B cell (primary cell): ENCODE results near the gene TMEM144. TPM values are rescaled to one million over a fixed set of nuclear protein-coding genes. Genes with fewer than 3 reads are reported as not detected.

Source experiments
- ATAC-seq: fragments of 200-7000 bp; cut with Tn5 transposase; one replicate; pipeline ENCODE4 v1.10.0; 2021; ENCODE audit warnings: low read depth, mild to moderate bottlenecking, moderate number of reproducible peaks, moderate library complexity
- CTCF ChIA-PET: fragments of 350-600 bp; sonication (Branson Sonifier 250); formaldehyde crosslinking; loops from one replicate; lab custom pipeline; 2021; ENCODE audit warnings: antibody characterized with exemption, inconsistent platforms; lab: Charles Lee
- POLR2A ChIA-PET: fragments of 350-600 bp; sonication (Branson Sonifier 250); formaldehyde crosslinking; loops from one replicate; lab custom pipeline; 2021; ENCODE audit warnings: antibody characterized with exemption; lab: Charles Lee
- DNase-seq: peaks from one replicate; pipeline ENCODE4 v3.0.0; 2013
- H2AFZ ChIP-seq: 2 replicates; pipeline ENCODE4 v1.6.1; 2012; ENCODE audit warnings: mild to moderate bottlenecking, low read depth, low read length; ENCODE audit not compliant: insufficient read depth, poor library complexity, severe bottlenecking
- H3K27ac ChIP-seq, 2 donors: 1 replicate in 1 of 2; 2 replicates in 1 of 2; pipeline ENCODE4 v1.5.1; 2012 to 2013; ENCODE audit warnings: low read length in 2 of 2, mild to moderate bottlenecking in 2 of 2, moderate library complexity in 1 of 2
- H3K27me3 ChIP-seq, 4 experiments: fragments of 200-600 bp in 1 of 4; sonication (generic) in 1 of 4; replicated peaks in 1 of 4; 1 replicate in 2 of 4; 2 replicates in 2 of 4; pipeline versions ENCODE4 v1.6.1 to v1.7.0; 2013 to 2016; ENCODE audit warnings: low read length in 3 of 4, mild to moderate bottlenecking in 2 of 4, mixed read lengths in 1 of 4, moderate library complexity in 1 of 4; ENCODE audit not compliant: insufficient read depth in 4 of 4, control insufficient read depth in 3 of 4; ENCODE audit errors: control extremely low read depth in 1 of 4
- H3K36me3 ChIP-seq, 2 experiments: replicated peaks in 1 of 2; 1 replicate in 1 of 2; 2 replicates in 1 of 2; pipeline versions ENCODE4 v1.6.1 to v1.7.1; 2013; ENCODE audit warnings: low read length in 1 of 2; ENCODE audit not compliant: insufficient read depth in 2 of 2, control insufficient read depth in 1 of 2; ENCODE audit errors: control extremely low read depth in 1 of 2, extremely low read depth in 1 of 2
- H3K4me1 ChIP-seq, 2 donors: fragments of 200-600 bp in 1 of 2; sonication (generic) in 1 of 2; 1 replicate in 1 of 2; 2 replicates in 1 of 2; pipeline versions ENCODE4 v1.5.1 to v1.6.1; 2013 to 2017; ENCODE audit warnings: low read length in 2 of 2; ENCODE audit not compliant: control insufficient read depth in 2 of 2, insufficient read depth in 2 of 2
- H3K4me2 ChIP-seq: replicated peaks from 2 replicates; pipeline ENCODE3; 2012; ENCODE audit warnings: mild to moderate bottlenecking, low read depth, low read length; ENCODE audit not compliant: poor library complexity, severe bottlenecking
- H3K4me3 ChIP-seq, 5 experiments: fragments of 200-600 bp in 1 of 5; sonication (generic) in 1 of 5; 1 replicate in 3 of 5; 2 replicates in 2 of 5; pipeline versions ENCODE4 v1.5.1 to v1.7.0; 2011 to 2016; ENCODE audit warnings: low read length in 4 of 5, mild to moderate bottlenecking in 4 of 5, low read depth in 2 of 5, control low read depth in 1 of 5, moderate library complexity in 1 of 5; ENCODE audit not compliant: insufficient read depth in 1 of 5; ENCODE audit errors: control extremely low read depth in 1 of 5, extremely low read depth in 1 of 5
- H3K79me2 ChIP-seq: fragments of 200-600 bp; sonication (generic); one replicate; pipeline ENCODE4 v1.6.0; 2016; ENCODE audit warnings: low read length; ENCODE audit not compliant: control insufficient read depth, insufficient read depth
- H3K9ac ChIP-seq: fragments of 200-600 bp; sonication (generic); 2 replicates; pipeline ENCODE4 v1.6.1; 2017; ENCODE audit warnings: mild to moderate bottlenecking, low read length, moderate library complexity
- H3K9me3 ChIP-seq, 3 donors: one replicate each; pipeline versions ENCODE4 v1.6.1 to v1.7.1; 2013; ENCODE audit warnings: low read length in 2 of 3; ENCODE audit not compliant: control insufficient read depth in 2 of 3, insufficient read depth in 1 of 3; ENCODE audit errors: control extremely low read depth in 1 of 3
- H4K20me1 ChIP-seq: 2 replicates; pipeline ENCODE4 v1.6.0; 2012; ENCODE audit warnings: mild to moderate bottlenecking, low read length; ENCODE audit not compliant: insufficient read depth, control insufficient read depth, poor library complexity, severe bottlenecking
- H3K27ac Mint-ChIP-seq: one replicate; pipeline ENCODE4 v1.8.0; 2021; ENCODE audit warnings: mixed read lengths
- H3K27me3 Mint-ChIP-seq: one replicate; pipeline ENCODE4 v1.8.0; 2021; ENCODE audit warnings: mixed read lengths
- H3K4me1 Mint-ChIP-seq: one replicate; pipeline ENCODE4 v1.8.0; 2021; ENCODE audit warnings: mixed read lengths
- H3K4me3 Mint-ChIP-seq: one replicate; pipeline ENCODE4 v1.8.0; 2021; ENCODE audit warnings: mixed read lengths
- H3K9me3 Mint-ChIP-seq: one replicate; pipeline ENCODE4 v1.8.0; 2022; ENCODE audit warnings: mixed read lengths; ENCODE audit not compliant: insufficient read depth
- CTCF ChIP-seq: fragments of 200-600 bp; IDR thresholded peaks from one replicate; pipeline ENCODE4 v1.8.0; 2022; ENCODE audit warnings: antibody characterized with exemption, mild to moderate bottlenecking
- EZH2 ChIP-seq: IDR thresholded peaks from 2 replicates; pipeline ENCODE4 v1.6.1; 2012; ENCODE audit warnings: borderline replicate concordance, low read depth, mild to moderate bottlenecking, moderate library complexity, low read length; ENCODE audit not compliant: insufficient read depth, poor library complexity, severe bottlenecking
- WGBS: methylation state at CpG from one replicate; pipeline ENCODE4 v1.1.5; 2013; ENCODE audit warnings: missing lambda C conversion rate; ENCODE audit not compliant: insufficient coverage; 5-methylcytosine and 5-hydroxymethylcytosine counted together
- intact Hi-C: fragments of 100-400 bp; cut with micrococcal nuclease; formaldehyde crosslinking; loops from one replicate; pipeline ENCODE4 v1.10.0; 2022
- polyA plus RNA-seq: library from polyadenylated mRNA; depleted of rRNA; stranded (reverse); fragments of >200 nt; gene quantifications from 2 replicates; pipeline ENCODE4 v1.2.3, GENCODE V29; 2012
- total RNA-seq, 2 donors: library from RNA; stranded (reverse); fragments of 120-200 nt in 1 of 2; gene quantifications; 1 replicate in 1 of 2; 2 replicates in 1 of 2; pipeline versions ENCODE4 v1.2.3 to v1.2.4, GENCODE V29; 2013 to 2022

TMEM144 gene
- total and polyA plus RNA-seq, 2 donors (not counting 1 experiment from before 2014, with no cell fraction given): 0.06 to 0.07 TPM

GRCh38 chr4:158234671-158235070 lies 24.4 kb downstream of the TMEM144 start:
- ChIA-PET CTCF (no interaction called here), POLR2A (no interaction called here)
- no peaks in the 10 kb centered on the region for H4K20me1 ChIP-seq
- intact Hi-C loops: no loop called here
- no peak overlapping the region for H3K4me3 ChIP-seq
- DNase-seq (no peak), ATAC-seq (no peak)
- no peaks in the 10 kb centered on the region for H3K4me1 ChIP-seq
- Mint-ChIP-seq H3K27me3 (no peaks in the 10 kb centered on the region), H3K4me1 (no peaks in the 10 kb centered on the region), H3K9me3 (no peaks in the 10 kb centered on the region), H3K27ac (no peak overlapping the region), H3K4me3 (no peak overlapping the region)
- no peaks in the 10 kb centered on the region for H3K9me3 ChIP-seq
- no peaks in the 10 kb centered on the region for H3K36me3 ChIP-seq
- no peak overlapping the region for H3K4me2 ChIP-seq
- H3K27me3 ChIP-seq: no peaks in the 10 kb centered on the region
- no peak overlapping the region for H3K27ac ChIP-seq
- no CpG with 5 or more reads among the region's 4 CpGs for WGBS
- no peak for TF ChIP-seq EZH2
- TF ChIP-seq CTCF: no peak
- H3K79me2 ChIP-seq: no peaks in the 10 kb centered on the region
- no peak overlapping the region for H2AFZ ChIP-seq
- no peak overlapping the region for H3K9ac ChIP-seq

DNA sequence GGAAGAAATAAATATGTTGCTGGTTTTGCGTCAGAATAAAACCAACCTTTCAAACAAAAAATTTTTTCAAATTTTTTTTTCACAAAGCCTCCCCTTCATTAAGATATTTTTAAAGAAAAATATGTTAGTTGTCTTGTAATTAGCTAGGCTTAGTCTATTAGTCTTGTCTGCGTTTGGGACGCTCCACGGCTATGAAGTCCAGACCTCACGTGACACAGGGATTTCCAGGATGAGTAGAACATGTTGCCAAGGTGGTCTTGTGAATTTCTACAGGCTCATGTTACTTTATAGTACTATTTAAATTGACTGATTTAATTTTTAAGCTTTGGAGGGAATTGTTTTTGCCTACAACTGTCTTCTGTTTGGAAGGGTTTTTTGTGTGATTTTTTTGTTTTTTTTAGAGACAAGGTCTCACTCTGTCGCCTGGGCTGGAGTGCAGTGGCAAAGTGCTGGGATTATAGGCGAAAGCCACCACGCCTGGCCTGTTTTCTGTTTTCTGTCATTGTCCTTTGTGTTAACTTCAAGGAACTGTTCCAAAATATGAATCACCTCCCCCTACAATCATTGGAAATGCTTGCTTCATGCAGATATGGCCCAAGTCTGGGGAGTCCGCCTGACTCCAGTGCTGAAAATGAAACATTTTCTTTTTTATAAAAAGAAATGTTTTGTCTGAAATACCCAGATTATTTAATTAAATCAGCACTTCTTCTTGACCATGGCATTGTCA lies 26.2 kb downstream of the TMEM144 start:
- H3K27ac Mint-ChIP-seq: no peak overlapping the region

More for the DNA sequence above, 26.2 kb downstream of the TMEM144 start:
- no peaks in the 10 kb centered on the region for H3K9me3 Mint-ChIP-seq
- Histone ChIP-seq H2AFZ (no peak overlapping the region), H3K4me2 (no peak overlapping the region), H3K9me3 (no peaks in the 10 kb centered on the region), H3K27ac (no peak overlapping the region), H3K79me2 (no peaks in the 10 kb centered on the region), H3K4me1 (no peaks in the 10 kb centered on the region), H3K27me3 (no peaks in the 10 kb centered on the region), H4K20me1 (no peaks in the 10 kb centered on the region), H3K36me3 (no peaks in the 10 kb centered on the region), H3K4me3 (no peak overlapping the region), H3K9ac (no peak overlapping the region)
- no peaks in the 10 kb centered on the region for H3K27me3 Mint-ChIP-seq
- intact Hi-C loops: no loop called here
- ChIA-PET POLR2A (no interaction called here), CTCF (no interaction called here)
- 58% methylated on average over 3 of the region's 9 CpGs for WGBS
- DNase-seq (no peak), ATAC-seq (no peak)
- H3K4me1 Mint-ChIP-seq: no peaks in the 10 kb centered on the region
- no peak overlapping the region for H3K4me3 Mint-ChIP-seq
- TF ChIP-seq CTCF: no peak
- TF ChIP-seq EZH2: no peak
